ENCODE data around the gene VEGFC.

DNA sequence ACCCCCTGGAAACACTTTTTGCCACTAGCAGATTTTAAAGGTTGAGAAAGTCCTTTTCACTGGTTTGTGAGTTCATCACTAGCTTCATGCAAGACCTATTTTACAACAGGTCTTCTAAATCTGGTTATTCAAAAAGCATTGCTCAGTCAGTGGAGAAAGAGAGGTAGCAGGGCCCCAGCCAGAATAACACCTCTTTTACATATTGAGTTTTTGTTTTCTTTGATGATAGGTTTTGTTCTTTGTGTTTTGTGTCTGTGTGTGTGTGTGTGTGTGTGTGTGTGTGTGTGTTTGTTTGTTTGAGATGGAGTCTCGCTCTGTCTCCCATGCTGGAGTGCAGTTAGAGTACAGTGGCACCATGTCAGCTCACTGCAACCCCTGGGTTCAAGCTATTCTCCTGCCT lies 2.7 kb upstream of the VEGFC start:
- TF ChIP-seq CTCF (IDR thresholded peaks at IDR 0.05): no peak
- no peak for TF ChIP-seq POLR2AphosphoS5 (IDR thresholded peaks at IDR 0.05)
- TF ChIP-seq POLR2A (IDR thresholded peaks at IDR 0.05): no peak
